Measurements from ENCODE around the gene TMEM127.

- TF ChIP-seq FOXM1 (IDR thresholded peaks at IDR 0.05; ENCODE audit: borderline replicate concordance): no peak
- TF ChIP-seq ARNT (IDR thresholded peaks at IDR 0.05): no peak
- no peak for TF ChIP-seq SUZ12 (IDR thresholded peaks at IDR 0.05)
- no peak for TF ChIP-seq TARDBP (IDR thresholded peaks at IDR 0.05)
Measured at GRCh38 chr2:96209729-96210085, 56.1 kb downstream of the TMEM127 start.
